Erythroblast (primary cell): ENCODE results near the gene GRIK2.

ENCODE experiments used
- DNase-seq, 2 experiments: peaks; one replicate each; lab custom pipeline; 2025; lab: John Stamatoyannopoulos, UW
- GATA1 ChIP-seq: IDR thresholded peaks from 2 replicates; pipeline ENCODE4 v1.6.1; 2011; ENCODE audit warnings: low read depth, mild to moderate bottlenecking, control low read depth, low read length, moderate library complexity
- POLR2A ChIP-seq: IDR thresholded peaks from 2 replicates; pipeline ENCODE4 v1.6.1; 2011; ENCODE audit warnings: mild to moderate bottlenecking, low read length

Gene GRIK2

DNA sequence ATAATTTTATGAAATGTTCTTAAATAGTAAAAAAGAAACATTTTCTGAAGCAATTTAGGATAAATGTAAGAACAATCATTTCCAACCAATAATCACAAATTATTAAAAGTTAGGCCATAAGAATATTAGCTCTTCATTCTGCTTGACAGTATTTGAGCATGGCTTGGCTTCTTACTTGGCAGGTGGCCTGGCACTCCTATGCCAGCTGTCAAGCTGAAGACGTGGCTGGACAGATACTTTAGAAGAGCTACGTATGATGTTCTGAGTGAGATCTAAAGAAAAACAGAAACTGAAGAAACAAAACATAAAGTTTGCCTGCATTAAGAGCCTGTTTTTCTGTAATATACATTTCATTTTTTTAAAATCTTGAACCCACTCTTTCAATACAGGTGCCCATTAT, 438.9 kb downstream of the GRIK2 start:
- TF ChIP-seq POLR2A (no peak), GATA1 (no peak)
- no peak for DNase-seq

DNA sequence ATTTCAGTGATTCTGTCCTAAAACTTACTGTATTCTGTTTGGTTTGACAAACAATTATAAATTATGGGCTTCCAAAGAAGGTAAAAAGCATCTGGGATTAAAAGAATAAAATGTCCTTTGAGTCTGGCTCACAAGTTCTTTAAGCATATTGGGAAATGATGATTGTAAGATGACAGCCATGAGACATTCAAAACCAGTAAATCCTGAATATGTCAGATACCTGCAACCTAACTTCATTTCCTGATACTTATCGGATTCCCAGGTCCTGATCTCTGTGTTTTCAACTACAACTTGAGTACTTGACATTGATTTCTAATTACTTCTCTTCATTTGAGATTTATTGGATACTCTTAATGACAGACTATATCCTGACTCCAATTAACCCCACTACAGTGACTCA, 446.6 kb downstream of the GRIK2 start:
- TF ChIP-seq GATA1 = no peak
- TF ChIP-seq POLR2A = no peak
- DNase-seq = no peak

DNA sequence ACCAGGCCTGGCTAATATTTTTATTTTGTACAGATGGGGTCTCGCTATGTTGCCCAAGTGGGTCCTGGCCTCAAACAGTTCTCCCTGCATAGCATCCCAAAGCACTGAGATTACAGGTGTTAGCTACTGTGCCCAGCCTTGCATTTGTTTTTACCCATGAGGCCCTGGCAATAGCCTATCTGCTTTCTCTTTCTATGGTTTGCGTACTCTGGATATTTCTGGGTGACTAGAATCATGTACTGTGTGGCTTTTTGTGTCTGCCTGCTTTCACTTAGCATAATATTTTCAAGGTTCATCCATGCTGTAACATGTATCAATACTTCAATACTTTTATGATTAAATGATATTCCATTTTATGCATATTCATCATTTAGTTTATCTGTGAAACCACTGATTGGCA, 451.7 kb downstream of the GRIK2 start:
- no peak for DNase-seq
- TF ChIP-seq GATA1 (no peak), POLR2A (no peak)

DNA sequence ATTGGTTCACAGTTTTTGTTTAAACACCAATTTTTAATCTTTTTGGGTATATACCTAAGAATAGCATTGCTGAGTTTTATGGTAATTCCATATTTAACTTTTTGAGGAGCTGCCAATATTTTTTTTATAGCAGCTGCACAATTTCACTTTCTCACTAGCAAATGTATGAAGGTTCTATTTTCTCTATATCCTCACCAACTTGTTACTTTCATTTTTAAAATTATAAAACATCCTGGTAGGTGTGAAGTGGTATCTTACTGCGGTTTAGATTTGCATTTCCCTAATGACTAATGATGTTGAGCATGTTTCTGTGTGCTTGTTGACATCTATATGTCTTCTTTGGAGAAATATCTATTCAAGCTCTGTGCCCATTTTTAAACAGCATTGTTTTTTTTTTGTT, 452.1 kb downstream of the GRIK2 start:
- DNase-seq = no peak
- TF ChIP-seq GATA1 (no peak), POLR2A (no peak)

DNA sequence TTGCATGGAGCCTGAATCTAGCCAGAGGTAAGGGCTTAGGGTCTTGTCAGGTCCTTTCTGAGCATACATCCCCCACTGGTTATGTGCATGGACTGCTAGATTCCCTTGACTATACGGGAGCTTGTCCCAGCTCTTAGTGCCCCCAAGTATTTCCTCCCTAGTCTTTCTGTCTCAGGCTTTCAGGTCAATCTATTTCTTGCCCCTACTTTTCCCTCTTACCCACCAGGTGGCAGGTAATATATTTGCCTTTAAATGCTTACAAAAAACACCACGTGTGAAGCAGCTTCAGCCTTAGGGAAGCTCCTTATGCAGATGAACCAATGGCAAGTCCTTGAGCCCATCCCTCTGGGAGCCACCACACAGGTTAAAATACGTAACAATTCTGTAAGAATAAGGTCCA, 454.2 kb downstream of the GRIK2 start:
- no peak for TF ChIP-seq POLR2A
- DNase-seq = no peak

DNA sequence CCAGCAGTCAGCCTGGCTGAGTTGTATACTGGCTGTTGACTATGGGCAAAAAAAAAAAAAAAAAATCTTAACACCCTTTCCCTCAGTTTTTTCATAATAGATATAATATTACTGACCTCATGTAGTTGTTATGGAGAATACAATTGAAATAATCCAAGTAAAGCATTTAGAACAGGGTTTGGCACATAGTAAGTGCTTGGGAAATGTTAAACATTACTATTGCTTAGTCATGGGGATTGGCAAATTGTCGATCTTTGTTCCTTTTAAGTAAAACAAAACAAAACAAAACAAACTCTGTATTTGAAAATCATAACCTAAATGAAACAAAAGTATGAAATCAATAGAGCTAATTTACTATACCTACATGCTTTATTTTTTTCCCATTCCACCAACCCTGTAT, 458.4 kb downstream of the GRIK2 start:
- DNase-seq = no peak
- TF ChIP-seq GATA1 = no peak
- no peak for TF ChIP-seq POLR2A

DNA sequence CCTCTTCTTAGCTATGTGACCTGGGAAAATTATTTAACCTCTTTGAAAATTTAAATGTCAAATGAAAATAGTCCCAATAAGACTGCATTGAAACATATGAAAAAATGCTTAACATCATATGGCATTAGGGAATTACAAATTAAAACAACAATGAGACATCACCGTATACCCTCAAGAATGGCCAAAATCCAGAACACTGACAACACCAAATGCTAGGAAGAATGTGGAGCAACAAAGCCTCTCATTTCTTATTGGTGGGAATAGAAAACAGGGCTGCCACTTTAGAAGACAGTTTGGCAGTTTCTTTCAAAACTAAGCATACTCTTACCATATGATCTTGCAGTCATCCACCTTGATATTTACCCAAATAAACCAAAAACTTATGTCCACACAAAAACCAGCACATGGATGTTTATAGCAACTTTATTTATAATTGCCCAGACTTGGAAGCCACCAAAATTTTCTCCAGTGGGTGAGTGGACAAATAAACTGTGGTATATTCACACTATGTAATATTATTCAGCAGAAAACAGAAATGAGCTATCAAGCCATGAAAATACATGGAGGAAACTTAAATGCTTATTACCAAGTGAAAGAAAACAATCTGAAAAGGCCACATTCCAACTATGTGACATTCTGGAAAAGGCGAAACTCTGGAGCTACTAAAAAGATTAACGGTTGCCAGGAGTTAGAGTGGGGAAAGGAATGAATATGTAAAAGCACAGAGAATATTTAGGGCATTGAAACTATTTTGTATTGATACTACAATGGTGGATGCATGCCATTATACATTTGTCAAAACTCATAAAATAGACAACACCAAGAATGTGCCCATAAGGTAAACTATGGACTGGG, 459.9 kb downstream of the GRIK2 start:
- no peak for TF ChIP-seq GATA1
- TF ChIP-seq POLR2A = no peak
- DNase-seq = no peak

DNA sequence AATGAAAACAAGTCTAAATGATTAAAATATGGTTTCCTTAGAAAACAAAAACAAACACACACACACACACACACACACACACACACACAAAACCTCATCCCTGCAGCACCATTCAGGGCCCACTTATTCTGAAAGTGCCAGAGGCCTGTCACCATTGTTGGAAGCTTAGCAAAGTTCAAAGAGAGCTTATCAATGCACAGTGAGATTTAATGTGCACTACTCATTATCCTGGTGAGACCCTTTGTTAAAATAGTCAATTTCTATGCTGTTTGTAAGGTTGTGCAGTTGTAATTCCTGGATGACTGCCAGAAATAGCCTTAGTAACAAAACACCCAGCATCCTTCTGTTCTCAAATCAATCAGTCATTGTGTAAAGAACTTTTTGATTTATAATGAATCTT, 482.9 kb downstream of the GRIK2 start:
- no peak for TF ChIP-seq GATA1
- no peak for TF ChIP-seq POLR2A
- DNase-seq = no peak

DNA sequence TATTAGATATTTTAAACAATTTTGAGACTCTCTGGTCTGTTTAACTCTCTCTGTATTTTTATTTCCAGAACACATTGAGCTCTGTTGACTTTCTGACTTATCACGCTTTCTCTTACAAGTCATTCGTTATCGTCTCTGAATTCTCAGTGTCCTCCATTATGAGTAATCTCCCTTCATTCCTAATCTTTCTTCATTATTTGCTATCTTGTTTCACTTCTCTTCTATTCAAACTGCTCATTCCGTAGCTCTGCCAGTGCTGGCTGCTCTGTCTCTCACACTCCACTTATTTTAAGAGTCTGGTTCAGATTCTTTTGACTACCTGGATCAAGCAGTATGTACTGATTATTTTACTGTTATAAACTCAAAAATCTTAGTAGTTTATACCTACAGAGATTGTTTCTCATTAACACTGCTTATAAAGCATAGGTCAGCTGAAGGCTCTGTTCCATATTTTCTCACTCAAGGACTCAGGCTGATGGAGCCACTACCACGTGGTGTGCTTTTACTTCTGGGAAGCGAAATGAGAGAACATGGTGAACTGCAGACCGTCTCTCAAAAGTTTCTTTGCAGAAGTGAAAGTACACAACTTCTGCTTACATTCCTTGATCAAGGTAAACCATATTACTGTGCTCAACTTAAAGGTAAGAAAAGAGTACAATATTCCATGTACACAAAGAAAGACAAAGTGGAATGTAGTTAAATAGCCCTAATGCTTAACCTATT, 485.2 kb downstream of the GRIK2 start:
- no peak for TF ChIP-seq POLR2A
- TF ChIP-seq GATA1 = no peak
- no peak for DNase-seq

DNA sequence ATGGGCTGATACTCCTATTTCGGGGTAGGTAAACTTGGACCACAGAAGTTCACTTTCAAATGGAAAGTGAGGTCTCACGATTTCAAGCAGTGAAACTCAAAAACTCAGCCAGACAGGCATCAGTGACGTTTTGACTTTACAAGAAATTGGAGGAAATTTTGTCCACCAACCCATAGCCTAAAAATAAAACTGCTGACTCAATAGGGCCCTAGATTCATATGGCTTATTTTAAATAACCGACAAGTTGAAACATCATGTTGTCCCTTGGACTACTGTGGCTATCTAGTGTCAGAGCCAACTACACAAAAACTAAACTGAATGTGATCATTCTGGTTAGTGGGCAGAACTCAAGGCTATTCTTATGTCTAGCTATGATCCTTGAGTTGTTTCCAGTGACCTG, 486.3 kb downstream of the GRIK2 start:
- TF ChIP-seq GATA1 (no peak), POLR2A (no peak)
- no peak for DNase-seq

DNA sequence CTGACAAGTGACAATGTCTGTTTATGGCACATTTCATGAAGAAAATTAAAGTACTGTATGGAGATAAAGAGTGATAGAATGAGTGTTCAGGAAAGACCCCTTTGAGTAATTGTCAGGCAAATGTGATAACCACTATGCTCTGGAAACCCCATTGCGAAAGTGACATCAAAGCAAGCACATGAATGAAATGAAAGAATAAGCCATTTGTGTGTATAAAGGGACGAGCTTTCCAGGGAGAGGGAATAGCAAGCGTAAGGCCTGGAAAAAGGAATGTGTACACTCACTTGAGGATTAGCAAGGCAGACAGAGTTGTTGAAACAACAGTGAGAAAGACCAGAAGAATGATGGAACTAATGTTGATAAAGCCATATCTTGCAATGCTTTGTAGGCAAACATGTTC, 490.0 kb downstream of the GRIK2 start:
- no peak for TF ChIP-seq POLR2A
- no peak for DNase-seq

DNA sequence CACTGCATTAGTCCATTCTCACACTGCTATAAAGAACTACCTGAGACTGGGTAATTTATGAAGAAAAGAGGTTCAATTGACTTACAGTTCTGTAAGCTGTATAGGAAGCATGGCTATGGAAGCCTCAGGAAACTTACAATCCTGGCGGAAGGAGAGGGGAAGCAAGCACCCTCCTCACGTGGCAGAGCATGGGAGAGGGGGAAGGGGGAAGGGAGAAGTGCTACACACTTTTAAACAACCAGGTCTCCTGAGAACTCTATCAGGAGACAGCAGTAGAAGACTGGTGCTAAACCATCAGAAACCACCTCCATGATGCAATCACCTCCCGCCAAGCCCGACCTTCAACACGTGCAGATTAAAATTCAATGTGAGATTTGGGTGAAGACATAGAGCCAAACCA, 494.0 kb downstream of the GRIK2 start:
- TF ChIP-seq POLR2A (no peak), GATA1 (no peak)
- DNase-seq = no peak

DNA sequence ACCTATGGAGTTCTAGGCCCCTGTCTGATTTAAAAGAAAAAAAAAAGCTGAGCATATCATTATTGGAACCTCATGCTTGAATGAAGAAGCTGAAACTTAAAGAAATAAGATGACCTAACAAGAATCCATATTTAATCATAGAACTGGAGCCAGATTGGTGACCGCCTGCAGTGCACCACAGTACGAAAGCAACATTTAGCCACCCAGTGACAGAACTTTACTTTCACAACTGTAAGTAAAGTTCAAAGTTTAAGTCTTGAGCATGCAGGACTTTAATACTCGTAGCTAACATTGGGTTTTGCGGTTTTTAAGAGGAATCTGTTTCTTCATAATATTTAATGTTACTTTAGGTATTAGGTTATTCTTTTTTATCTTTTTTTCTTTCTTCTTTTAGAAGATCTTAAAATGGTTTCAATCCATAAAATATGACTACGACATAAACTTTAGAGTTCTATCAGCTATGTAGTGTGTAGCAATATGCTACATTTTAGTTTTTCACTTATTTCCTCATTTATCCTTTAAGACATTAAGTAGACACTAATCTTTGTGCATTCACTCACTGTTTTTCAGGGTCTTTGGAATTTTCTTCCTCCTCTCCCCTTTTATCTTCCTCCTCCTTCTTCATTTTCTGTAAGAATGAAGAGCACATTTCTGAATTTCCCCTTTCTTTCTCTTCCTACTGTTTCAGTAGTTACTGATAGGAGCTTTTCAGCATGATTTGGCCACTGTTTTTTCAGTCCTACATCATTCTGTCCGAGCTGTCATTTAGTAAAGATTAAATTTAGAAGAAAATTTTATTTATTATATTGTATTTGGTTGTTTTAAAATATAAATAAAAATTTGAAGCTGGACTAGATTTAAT, 514.1 kb downstream of the GRIK2 start:
- no peak for DNase-seq
- TF ChIP-seq GATA1 (no peak), POLR2A (no peak)

DNA sequence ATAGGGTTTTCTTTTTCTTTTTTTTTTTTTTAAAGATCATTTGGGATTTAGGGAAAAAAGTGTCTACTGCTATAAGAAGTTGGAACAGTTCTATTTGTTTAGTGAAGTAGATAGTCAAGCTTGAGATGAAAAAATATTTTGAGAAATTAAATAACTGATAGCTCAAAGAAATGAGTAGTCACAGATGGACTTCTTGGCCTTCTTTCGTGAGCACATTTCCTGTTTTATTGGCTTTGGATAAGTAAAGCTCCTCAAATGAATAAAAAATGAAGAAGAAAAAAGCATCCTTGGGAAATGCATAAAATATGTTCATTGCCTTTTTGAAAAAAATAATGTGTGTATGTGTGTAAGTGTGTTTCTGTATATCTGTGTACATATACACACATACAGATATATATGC, 515.9 kb downstream of the GRIK2 start:
- no peak for DNase-seq
- no peak for TF ChIP-seq GATA1
- no peak for TF ChIP-seq POLR2A
